CD14-positive monocyte (primary cell): ENCODE measurements around the gene FADS3. TPM values are rescaled to one million over a fixed set of nuclear protein-coding genes. Genes with fewer than 3 reads are reported as not detected.

Experiments used
- DNase-seq, 3 donors: peaks; one replicate each; pipeline ENCODE4 v3.0.0-alpha.2; 2011 to 2022
- H2AFZ ChIP-seq: 2 replicates; pipeline ENCODE4 v1.6.0; 2012; ENCODE audit warnings: mild to moderate bottlenecking, low read depth, low read length, inconsistent platforms; ENCODE audit not compliant: insufficient read depth, poor library complexity, severe bottlenecking
- H3K27ac ChIP-seq, 2 donors: 1 replicate in 1 of 2; 2 replicates in 1 of 2; pipeline ENCODE4 v1.5.1; 2012 to 2013; ENCODE audit warnings: low read length in 2 of 2, control low read depth in 1 of 2, inconsistent platforms in 1 of 2, low read depth in 1 of 2, mild to moderate bottlenecking in 1 of 2
- H3K27me3 ChIP-seq, 2 donors: one replicate each; pipeline versions ENCODE4 v1.6.0 to v1.6.1; 2011 to 2013; ENCODE audit warnings: low read length in 2 of 2; ENCODE audit not compliant: control insufficient read depth in 2 of 2, insufficient read depth in 2 of 2
- H3K36me3 ChIP-seq, 2 donors: replicated peaks in 1 of 2; 1 replicate in 1 of 2; 2 replicates in 1 of 2; pipeline versions ENCODE4 v1.5.1 to v1.6.1; 2012 to 2013; ENCODE audit warnings: low read length in 2 of 2, control low read depth in 1 of 2, inconsistent platforms in 1 of 2, mild to moderate bottlenecking in 1 of 2; ENCODE audit not compliant: insufficient read depth in 2 of 2, control insufficient read depth in 1 of 2
- H3K4me1 ChIP-seq, 2 donors: 1 replicate in 1 of 2; 2 replicates in 1 of 2; pipeline versions ENCODE4 v1.5.1 to v1.6.1; 2012 to 2013; ENCODE audit warnings: low read length in 2 of 2, control low read depth in 1 of 2, inconsistent platforms in 1 of 2, mild to moderate bottlenecking in 1 of 2, moderate library complexity in 1 of 2; ENCODE audit not compliant: insufficient read depth in 2 of 2, control insufficient read depth in 1 of 2
- H3K4me2 ChIP-seq: replicated peaks from 2 replicates; pipeline ENCODE3; 2012; ENCODE audit warnings: low read length, moderate library complexity, mild to moderate bottlenecking; ENCODE audit not compliant: poor library complexity, severe bottlenecking; ENCODE audit errors: extremely low read depth
- H3K4me3 ChIP-seq, 3 experiments: fragments of 200-600 bp in 1 of 3; sonication (generic) in 1 of 3; replicated peaks in 1 of 3; 1 replicate in 2 of 3; 2 replicates in 1 of 3; pipeline ENCODE4 v1.5.1; 2011 to 2013; ENCODE audit warnings: low read length in 3 of 3, mild to moderate bottlenecking in 3 of 3, control low read depth in 2 of 3, low read depth in 2 of 3, inconsistent platforms in 1 of 3, moderate library complexity in 1 of 3
- H3K79me2 ChIP-seq: 2 replicates; pipeline ENCODE4 v1.6.0; 2012; ENCODE audit warnings: mild to moderate bottlenecking, control low read depth, inconsistent platforms, low read length, moderate library complexity; ENCODE audit not compliant: insufficient read depth
- H3K9ac ChIP-seq: 2 replicates; pipeline ENCODE4 v1.6.0; 2017; ENCODE audit warnings: low read length, mild to moderate bottlenecking; ENCODE audit not compliant: insufficient read depth, poor library complexity, severe bottlenecking
- H3K9me3 ChIP-seq, 2 donors: replicated peaks in 1 of 2; 1 replicate in 1 of 2; 2 replicates in 1 of 2; pipeline versions ENCODE4 v1.5.1 to v1.6.1; 2012 to 2013; ENCODE audit warnings: low read length in 2 of 2, control low read depth in 1 of 2; ENCODE audit not compliant: control insufficient read depth in 1 of 2, insufficient read depth in 1 of 2
- H4K20me1 ChIP-seq: 2 replicates; pipeline ENCODE4 v1.6.0; 2012; ENCODE audit warnings: mild to moderate bottlenecking, low read length, control low read depth, moderate library complexity; ENCODE audit not compliant: insufficient read depth
- H3K27ac Mint-ChIP-seq, 7 donors: one replicate each; pipeline ENCODE4 v1.8.0; 2020; ENCODE audit warnings: mild to moderate bottlenecking in 7 of 7, mixed read lengths in 7 of 7, moderate library complexity in 6 of 7, inconsistent platforms in 2 of 7
- H3K27me3 Mint-ChIP-seq, 3 donors: one replicate each; pipeline ENCODE4 v1.8.0; 2021 to 2022; ENCODE audit warnings: low read depth in 3 of 3, mild to moderate bottlenecking in 3 of 3, mixed read lengths in 3 of 3, moderate library complexity in 3 of 3, inconsistent platforms in 1 of 3
- H3K36me3 Mint-ChIP-seq, 2 donors: one replicate each; pipeline ENCODE4 v1.8.0; 2020; ENCODE audit warnings: mixed read lengths in 2 of 2, inconsistent platforms in 1 of 2, mild to moderate bottlenecking in 1 of 2
- H3K4me1 Mint-ChIP-seq: one replicate; pipeline ENCODE4 v1.8.0; 2020; ENCODE audit warnings: mild to moderate bottlenecking, mixed read lengths
- H3K4me3 Mint-ChIP-seq, 2 donors: one replicate each; pipeline ENCODE4 v1.8.0; 2020; ENCODE audit warnings: mild to moderate bottlenecking in 2 of 2, mixed read lengths in 2 of 2, moderate library complexity in 1 of 2
- H3K9me3 Mint-ChIP-seq, 7 donors: one replicate each; pipeline ENCODE4 v1.8.0; 2020 to 2022; ENCODE audit warnings: mixed read lengths in 7 of 7, mild to moderate bottlenecking in 6 of 7, moderate library complexity in 6 of 7, inconsistent platforms in 2 of 7
- WGBS: methylation state at CpG from one replicate; pipeline ENCODE4 v1.1.5; 2013; ENCODE audit warnings: missing lambda C conversion rate; ENCODE audit not compliant: insufficient coverage; 5-methylcytosine and 5-hydroxymethylcytosine counted together
- intact Hi-C, 2 donors: fragments of 100-400 bp; cut with micrococcal nuclease; formaldehyde crosslinking; loops; one replicate each; pipeline versions ENCODE4 v1.15.0 to v1.15.1; 2023
- polyA plus RNA-seq, 3 donors: library from polyadenylated mRNA; depleted of rRNA in 1 of 3; unstranded in 2 of 3; stranded (reverse) in 1 of 3; fragments of 300-500 nt in 2 of 3; fragments of >200 nt in 1 of 3; fragmentation: Illumina TruSeq in 2 of 3; gene quantifications; 1 replicate in 2 of 3; 2 replicates in 1 of 3; pipeline ENCODE4 v1.2.3, GENCODE V29; 2012 to 2021
- TF ChIP-seq, protein P1 (sequence below): fragments of 200-600 bp; IDR thresholded peaks from one replicate; pipeline ENCODE4 v1.8.0; 2022; ENCODE audit warnings: antibody characterized with exemption, mild to moderate bottlenecking

Gene FADS3
- polyA plus RNA-seq, 3 donors = 2.5 to 6.8 (median 5.8) TPM

DNA sequence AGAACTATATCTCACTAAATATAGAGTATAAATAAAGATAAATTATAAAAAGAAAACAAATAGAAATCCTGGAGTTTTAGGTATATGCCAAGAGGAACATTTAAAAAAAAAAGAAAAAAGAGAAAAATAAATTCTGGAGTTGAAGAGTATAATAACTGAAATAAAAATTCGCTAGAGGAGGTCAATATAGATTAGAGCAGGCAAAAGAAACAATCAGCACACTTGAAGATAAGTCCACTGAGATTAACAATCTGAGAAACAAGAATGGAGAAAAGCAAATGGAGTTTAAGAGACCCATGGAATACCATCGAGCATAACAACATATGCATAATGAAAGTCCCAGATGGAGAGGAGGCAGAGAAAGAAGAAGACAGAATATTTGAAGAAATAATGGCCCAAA, 44.5 kb upstream of the FADS3 start:
- intact Hi-C loops = no loop called here
- peaks cover 0 to 17% of the 10 kb centered on the region in 2 donors for H3K9me3 ChIP-seq
- H4K20me1 ChIP-seq = no peaks in the 10 kb centered on the region
- DNase-seq = no peak
- no peaks in the 10 kb centered on the region for H3K4me1 Mint-ChIP-seq
- no peak overlapping the region for H3K27ac Mint-ChIP-seq
- H2AFZ ChIP-seq = no peak overlapping the region
- H3K9ac ChIP-seq = no peak overlapping the region
- no peaks in the 10 kb centered on the region for H3K79me2 ChIP-seq
- H3K4me3 Mint-ChIP-seq = no peak overlapping the region
- H3K4me3 ChIP-seq = no peak overlapping the region
- H3K36me3 Mint-ChIP-seq = no peaks in the 10 kb centered on the region
- H3K36me3 ChIP-seq = no peaks in the 10 kb centered on the region
- TF ChIP-seq, protein P1, sequence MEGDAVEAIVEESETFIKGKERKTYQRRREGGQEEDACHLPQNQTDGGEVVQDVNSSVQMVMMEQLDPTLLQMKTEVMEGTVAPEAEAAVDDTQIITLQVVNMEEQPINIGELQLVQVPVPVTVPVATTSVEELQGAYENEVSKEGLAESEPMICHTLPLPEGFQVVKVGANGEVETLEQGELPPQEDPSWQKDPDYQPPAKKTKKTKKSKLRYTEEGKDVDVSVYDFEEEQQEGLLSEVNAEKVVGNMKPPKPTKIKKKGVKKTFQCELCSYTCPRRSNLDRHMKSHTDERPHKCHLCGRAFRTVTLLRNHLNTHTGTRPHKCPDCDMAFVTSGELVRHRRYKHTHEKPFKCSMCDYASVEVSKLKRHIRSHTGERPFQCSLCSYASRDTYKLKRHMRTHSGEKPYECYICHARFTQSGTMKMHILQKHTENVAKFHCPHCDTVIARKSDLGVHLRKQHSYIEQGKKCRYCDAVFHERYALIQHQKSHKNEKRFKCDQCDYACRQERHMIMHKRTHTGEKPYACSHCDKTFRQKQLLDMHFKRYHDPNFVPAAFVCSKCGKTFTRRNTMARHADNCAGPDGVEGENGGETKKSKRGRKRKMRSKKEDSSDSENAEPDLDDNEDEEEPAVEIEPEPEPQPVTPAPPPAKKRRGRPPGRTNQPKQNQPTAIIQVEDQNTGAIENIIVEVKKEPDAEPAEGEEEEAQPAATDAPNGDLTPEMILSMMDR = no peak
- no peak overlapping the region for H3K4me2 ChIP-seq
- peaks cover 9 to 26% (median 18%) of the 10 kb centered on the region in 7 donors for H3K9me3 Mint-ChIP-seq
- no peaks in the 10 kb centered on the region for H3K4me1 ChIP-seq
- no peak overlapping the region for H3K27ac ChIP-seq
- WGBS = no CpG with 5 or more reads among the region's 2 CpGs
- peaks cover 2 to 4% of the 10 kb centered on the region in 2 donors for H3K27me3 ChIP-seq
- peaks cover 12 to 39% (median 13%) of the 10 kb centered on the region in 3 donors for H3K27me3 Mint-ChIP-seq

DNA sequence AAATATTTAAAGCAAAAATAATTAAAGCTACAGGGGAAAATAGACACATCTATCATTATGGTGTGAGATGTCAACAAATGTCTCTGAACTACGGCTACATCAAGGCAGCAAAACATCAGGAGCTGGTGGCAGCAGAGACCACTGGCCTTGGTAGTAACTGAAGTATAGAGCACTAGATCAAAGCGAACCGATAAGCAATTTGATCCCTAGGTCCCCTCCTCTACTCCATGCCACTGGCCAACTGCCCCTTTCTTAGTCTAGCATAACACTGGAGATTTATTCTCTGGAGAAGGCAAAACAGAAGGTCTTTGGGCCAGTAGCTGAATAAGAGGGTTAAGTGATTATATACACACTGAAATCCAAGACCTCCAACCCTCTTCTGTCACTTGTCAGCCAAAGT, 39.6 kb upstream of the FADS3 start:
- Histone ChIP-seq H3K9me3 (peaks cover 0 to 4% of the 10 kb centered on the region in 2 donors), H3K4me3 (no peak overlapping the region), H3K27me3 (peaks cover 0 to 2% of the 10 kb centered on the region in 2 donors), H3K4me1 (no peaks in the 10 kb centered on the region), H3K4me2 (no peak overlapping the region), H4K20me1 (no peaks in the 10 kb centered on the region), H3K79me2 (no peaks in the 10 kb centered on the region), H3K27ac (no peak overlapping the region), H3K9ac (no peak overlapping the region), H3K36me3 (no peaks in the 10 kb centered on the region), H2AFZ (no peak overlapping the region)
- Mint-ChIP-seq H3K27me3 (peaks cover 9 to 22% (median 16%) of the 10 kb centered on the region in 3 donors), H3K4me3 (no peak overlapping the region), H3K36me3 (no peaks in the 10 kb centered on the region), H3K9me3 (peaks cover 3 to 13% (median 4%) of the 10 kb centered on the region in 7 donors), H3K27ac (no peak overlapping the region), H3K4me1 (no peaks in the 10 kb centered on the region)
- no peak for DNase-seq
- WGBS = 100% methylated on average over 1 of the region's 3 CpGs
- TF ChIP-seq, protein P1 = no peak
- intact Hi-C loops = no loop called here
